Activated CD4-positive, CD25-positive, alpha-beta regulatory T cell treated with anti-CD3 and anti-CD28 coated beads, Interleukin-2, amount 50 U/mL, for 72 hours (primary cell): ENCODE data around the gene FLYWCH2.
A peak's percentile ranks its signal among the peaks of the same experiment; 100 is the strongest.

ENCODE experiments used
- DNase-seq: peaks from one replicate; pipeline ENCODE4 v3.0.0; 2021

Gene FLYWCH2, protein sequence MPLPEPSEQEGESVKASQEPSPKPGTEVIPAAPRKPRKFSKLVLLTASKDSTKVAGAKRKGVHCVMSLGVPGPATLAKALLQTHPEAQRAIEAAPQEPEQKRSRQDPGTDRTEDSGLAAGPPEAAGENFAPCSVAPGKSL

DNA sequence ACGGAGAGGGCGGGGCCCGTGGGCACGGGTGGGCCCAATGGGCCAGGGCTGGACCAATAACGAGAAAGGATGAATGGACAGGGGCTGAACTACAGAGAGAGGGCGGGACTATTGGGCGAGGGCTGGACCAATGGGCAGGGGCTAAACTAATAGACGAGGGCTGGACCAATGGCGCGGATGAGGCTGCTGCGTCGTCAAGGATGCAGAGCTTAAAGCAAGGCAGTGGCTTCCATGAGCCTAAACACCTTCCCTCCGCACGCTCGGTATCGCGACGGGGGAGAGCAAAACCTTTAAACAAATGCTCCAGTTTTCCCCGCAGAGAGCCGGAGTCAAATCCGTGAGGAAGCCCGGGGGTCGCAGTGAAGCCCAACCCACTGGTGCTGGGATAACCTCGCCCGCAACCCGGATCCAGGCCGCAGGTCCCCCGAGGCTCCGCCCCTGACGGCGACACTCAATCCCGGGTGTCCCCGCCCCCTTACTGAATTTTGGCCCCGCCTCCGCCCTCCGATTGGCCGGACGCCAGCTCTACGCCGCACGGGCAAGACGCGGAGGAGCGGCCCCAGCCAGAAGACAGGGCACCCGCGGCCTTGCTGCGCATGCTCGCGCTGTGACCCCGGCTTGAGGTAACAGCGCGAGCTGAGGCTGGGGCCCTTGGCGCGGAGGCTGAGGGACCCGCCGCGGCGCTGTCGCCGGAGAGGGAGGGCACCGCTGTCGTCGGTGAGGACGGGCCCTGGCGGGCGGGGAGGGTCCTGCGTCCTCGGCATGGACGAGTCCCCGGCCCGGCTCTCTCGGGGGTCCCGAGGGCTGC lies at the start of gene FLYWCH2:
FLYWCH2 (plus strand) TSS at position 566 of the 808 bp plus-strand sequence. CDS start 13,235 bp downstream, outside the sequence.
- peak; percentile 100 for DNase-seq

DNA sequence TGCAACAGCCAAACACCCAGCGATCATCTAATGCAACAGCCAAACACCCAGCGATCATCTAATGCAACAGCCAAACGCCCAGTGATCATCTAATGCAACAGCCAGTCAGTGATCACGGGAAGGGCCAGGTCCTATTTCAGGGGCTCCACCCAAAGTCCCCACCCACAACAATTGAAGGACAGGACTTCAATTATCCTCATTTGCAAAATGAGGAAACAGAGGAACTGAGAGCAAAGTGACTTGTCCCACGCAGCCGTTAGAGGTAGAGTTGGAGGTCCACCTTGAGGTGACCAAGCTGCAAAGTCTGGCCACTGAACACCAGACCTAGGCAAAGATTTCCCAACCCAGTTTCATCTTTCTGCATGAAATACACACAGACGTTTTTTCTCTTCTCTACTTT lies 49.2 kb upstream of the FLYWCH2 start:
- DNase-seq: no peak

DNA sequence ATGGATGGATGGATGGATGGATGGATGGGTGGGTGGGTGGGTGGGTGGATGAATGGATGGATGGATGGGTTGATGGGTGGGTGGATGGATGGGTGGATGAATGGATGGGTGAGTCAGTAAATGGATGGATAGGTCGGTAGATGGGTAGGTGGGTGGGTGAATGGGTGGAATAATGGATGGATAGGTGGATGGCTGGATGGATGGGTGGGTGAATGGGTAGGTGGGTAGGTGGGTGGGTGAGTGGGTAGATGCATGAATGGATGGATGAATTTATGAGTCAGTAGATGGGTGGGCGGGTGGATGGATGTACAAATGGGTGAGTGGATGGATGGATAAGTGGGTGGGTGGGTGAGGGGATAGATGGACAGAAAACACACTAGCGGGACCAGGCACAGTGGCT lies 48.0 kb upstream of the FLYWCH2 start:
- DNase-seq: no peak

DNA sequence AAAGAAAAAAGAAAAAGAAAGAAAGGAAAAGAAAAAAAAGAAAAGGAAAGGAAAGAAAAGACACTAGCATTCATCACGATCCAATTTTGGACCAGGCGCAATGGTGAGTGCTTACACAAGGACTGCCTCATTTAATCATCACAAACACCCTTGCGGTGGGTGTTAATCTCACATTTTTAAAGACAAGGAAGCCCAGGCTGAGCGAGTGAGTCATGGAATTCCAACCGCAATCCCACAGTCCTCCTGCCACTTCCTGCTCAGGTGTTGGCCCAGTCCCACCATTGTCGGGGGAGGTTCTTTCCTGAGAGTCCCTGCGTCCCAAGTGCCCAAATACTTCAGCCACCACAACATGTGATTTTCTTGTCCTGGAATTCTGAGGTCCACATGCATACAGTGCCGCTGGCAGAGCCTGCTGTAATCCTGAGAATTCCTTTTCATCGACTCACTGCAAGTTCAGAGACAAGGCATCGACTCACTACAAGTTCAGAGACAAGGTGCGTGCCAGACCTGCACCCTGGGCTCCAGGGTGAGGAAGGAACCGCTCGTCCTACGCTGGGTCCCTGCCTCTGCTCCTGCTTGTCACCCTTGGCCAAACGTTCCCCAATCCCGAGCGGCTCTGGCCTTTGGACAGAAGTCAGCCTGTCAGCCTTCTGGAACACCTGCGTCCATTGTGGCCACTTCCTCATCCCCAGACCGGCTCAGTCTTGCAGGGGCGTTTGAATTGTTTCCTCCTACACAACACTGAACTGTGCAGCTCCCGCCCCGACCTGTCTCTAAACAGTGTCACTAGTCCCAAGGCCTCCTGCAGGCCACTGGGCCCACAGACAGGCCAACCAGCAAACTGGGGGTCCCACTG lies 47.1 kb upstream of the FLYWCH2 start:
- DNase-seq: no peak

GRCh38 chr16:2836646-2837508 lies 46.1 kb upstream of the FLYWCH2 start:
- no peak for DNase-seq

DNA sequence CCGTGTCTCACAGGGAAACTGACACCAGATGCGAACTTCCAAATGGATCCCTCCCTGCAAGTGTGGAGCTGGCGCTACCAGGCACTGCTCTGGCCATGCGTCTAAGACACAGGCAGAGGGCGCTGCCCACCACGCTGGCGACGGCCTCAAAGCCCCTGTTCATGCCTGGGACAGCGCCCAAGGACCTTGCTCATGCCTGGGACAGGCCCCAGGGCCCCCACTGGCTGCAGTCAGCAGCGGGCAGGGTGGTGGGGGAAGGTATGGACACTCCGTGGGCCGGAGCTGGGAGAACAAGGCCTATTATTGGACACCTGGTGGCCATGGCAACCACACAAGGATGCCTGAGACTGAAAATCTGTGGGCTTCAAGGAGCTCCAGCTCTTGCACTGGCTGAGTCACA lies 44.1 kb upstream of the FLYWCH2 start:
- DNase-seq: no peak

DNA sequence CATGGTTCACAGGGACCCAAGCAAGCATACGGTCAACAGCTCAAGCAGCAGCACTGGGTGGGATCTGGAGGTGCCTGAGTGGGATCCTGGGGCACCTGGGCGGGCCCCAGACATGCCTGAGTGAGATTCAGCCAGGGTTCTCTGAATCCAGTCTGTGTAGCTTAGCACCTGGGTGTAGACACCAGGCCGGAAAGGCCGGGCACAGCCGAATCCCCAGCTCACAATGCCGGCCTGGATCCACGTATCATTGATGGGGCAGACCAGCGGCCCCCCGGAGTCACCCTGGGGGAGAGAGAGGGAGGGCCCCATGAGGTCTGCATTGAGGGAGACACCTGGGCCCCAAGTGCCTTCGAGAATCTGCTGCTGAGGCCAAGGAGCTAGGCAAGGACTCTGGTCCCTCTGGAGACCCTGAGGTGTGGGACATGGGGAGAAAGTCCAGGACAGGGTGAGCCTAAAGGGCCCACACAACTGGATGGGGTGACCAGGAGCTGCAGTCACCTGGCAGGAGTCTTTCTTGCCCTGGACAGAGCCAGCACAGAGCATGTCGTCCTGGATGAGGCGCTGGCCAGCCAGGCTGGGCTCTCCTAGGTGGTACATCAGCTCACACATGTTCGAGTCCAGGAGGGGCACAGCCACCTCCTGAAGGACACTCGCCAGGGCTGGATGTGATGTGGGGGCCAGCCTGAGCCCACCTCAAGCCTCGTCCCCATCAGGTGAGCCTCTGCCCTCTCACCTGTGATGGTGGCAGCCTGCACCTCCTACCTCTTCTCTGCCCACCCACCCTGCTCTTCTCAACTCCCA lies 43.2 kb upstream of the FLYWCH2 start:
- DNase-seq: no peak

GRCh38 chr16:2840914-2841313 lies 42.1 kb upstream of the FLYWCH2 start:
- DNase-seq: no peak

DNA sequence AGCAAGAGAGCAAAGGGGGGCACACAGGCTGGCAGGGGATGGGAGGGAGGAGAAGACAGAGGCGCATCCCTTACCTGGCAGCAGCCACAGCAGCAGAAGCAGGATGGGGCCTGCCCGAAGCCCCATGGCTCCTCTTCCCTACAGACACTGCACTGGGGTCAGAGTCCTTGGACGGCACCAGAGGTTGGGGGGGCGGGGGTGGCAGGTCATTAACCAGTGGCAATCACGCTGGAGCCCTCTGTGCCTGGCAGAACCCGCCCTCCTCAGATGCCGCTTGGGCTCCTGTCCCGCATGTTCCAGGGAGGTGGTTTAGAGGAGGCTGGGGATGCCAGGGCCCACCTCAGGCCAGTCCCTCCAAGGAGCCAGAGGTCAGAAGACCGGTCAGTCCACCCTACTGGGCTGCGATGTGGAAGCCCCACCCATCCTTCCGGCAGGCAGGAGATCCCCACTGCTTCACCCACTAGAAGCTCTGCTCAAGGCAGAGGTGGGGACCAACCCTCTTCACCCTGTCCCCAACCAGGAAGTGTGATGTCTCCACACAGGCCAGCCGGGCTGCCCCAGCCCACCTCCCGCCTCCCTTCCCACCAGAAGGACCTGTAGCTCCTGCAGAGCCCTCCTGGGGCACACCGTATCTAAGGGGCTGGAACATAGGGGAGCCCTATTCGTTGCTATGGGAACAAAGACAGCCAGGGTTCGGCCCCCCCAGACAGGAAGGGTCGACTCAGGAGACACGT lies 41.2 kb upstream of the FLYWCH2 start:
- no peak for DNase-seq

- DNase-seq: peak; percentile 88
These were observed 40.5 kb upstream of the FLYWCH2 start for GRCh38 chr16:2842340-2843000.

- DNase-seq: no peak
These were observed 39.5 kb upstream of the FLYWCH2 start for GRCh38 chr16:2843526-2843925.

- DNase-seq: no peak
These were observed 37.9 kb upstream of the FLYWCH2 start for GRCh38 chr16:2845116-2845515.

DNA sequence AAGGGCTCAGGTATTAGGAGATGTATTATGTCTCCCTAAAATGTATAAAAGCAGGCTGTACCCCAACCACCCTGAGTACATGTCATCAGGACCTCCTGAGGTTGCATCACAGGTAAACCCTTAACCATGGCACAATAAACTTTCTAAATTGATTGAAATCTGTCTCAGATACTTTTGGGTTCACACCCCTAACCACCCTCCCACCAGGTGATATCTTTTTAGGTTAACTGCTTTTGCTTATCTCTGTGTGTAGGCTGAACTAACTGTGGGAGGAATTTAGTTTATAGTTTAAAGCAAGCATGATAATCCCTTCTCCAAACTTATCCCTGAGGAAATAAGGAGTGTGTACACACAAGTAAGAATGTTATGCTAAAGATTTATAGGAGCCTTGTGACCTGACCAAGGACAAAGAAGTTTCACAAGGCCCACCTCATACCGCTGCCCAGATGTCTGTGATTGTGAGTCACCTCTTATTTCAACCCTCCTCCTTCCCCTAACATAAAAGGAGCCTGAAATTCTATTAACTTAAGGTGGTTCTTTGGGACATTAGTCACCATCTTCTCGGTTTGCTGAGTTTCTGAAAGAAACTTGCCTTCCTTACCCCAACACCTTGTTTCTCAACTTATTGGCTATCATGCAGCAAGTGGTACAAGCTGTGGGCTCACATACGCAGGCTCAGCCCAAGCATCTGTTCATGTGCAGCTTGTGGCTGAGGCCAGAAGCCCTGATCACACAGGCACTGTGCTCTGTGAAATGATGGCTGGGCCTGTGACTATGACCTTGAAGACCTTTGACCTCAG lies 36.3 kb upstream of the FLYWCH2 start:
- DNase-seq: no peak

- no peak for DNase-seq
These were observed 33.9 kb upstream of the FLYWCH2 start for GRCh38 chr16:2848933-2849725.

DNA sequence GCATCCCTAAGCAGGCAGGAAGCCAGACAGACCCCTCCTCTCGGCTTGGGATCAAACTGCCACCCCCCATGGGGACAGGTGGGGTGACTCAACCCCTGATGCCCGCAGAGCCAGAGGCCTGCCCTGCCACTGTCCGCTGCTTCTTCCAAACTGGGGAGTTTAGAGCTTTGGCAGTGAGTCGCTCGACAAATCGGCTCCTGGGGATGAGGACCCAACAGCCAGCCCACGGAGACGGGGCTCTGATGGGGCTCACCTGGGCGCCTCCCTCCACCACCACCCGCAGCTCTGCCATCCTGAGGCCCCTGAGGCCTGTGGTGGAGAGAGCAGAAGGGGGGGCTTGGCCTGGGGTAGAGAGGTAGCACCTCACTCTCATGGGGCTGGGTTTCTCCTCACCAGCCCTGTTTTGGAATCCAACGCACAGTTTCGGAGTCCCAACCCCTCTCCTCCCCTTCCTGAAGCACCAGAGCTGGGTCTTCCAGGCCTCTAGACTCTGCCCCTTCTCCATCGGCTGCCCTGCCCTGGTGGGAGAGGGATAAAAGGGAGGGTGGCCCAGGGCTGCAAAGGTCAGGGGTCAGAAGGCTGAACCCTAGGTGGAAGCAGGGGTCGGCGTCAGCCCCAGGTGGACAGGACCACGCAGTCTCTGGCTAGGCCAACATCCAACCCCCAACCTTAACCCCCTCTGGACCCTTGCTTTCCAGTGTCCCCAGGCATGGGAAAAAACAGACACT lies 30.8 kb upstream of the FLYWCH2 start:
- DNase-seq: no peak

DNA sequence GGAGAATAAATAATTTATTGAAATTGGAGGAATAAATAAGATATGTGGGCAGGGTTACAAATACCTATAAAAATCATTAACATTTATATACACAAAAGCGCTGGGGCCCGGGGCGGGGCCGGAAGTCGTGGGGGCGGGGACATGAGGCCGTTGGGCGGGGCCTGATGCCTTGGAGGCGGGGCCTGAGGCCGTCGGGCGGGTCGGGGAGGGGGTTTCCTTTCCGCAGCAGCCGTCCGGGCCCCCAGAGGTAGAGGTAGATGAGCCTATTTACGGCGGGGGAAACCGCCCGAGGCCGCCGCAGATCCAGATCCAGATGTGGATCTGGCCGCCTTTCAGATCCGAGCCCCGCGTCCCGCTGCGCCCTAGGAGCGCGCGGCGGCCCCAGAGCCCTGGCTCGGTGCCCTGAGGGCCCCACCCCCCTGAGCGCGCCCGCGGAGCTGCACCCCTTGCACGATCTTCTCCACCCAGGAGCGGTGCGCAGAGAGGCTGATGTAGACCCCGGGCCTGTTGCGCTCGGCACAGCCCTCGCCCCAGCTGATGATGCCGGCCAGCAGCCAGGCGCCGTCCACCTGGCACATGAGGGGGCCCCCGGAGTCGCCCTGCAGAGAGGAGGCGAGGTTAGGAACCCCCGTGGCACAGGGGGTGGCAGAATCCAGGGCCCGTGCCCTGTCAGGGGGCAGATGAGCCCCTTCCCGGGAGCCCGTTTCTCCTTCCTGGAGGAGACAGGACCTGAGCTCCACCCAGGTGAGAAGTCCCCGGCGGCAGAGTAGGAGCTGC lies 30.1 kb upstream of the FLYWCH2 start:
- DNase-seq: no peak

GRCh38 chr16:2853531-2854073 lies 29.4 kb upstream of the FLYWCH2 start:
- DNase-seq: no peak
